ENCODE results near the gene SYNPO2.

DNA sequence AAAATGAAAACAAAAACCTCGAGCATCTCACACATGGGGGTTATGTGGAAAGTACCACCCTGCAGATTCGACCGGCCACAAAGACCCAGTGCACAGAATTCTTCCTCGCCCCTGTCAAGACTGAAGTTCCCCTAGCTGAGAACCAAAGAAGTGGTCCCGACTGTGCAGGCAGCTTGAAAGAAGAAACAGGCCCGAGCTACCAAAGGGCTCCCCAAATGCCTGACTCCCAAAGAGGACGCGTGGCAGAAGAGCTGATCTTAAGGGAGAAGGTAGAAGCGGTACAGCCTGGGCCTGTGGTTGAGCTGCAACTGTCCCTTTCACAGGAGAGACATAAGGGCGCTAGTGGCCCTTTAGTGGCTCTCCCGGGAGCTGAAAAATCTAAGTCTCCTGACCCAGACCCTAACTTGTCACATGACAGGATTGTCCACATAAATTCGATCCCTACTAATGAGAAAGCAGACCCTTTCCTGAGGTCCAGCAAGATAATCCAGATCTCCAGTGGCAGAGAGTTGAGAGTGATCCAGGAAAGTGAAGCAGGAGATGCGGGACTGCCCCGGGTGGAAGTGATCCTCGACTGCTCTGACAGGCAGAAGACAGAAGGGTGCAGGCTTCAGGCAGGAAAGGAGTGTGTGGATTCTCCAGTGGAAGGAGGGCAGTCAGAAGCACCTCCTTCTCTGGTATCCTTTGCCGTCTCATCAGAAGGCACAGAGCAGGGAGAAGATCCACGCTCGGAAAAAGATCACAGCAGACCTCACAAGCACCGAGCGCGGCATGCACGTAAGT is 138.2 kb downstream of the SYNPO2 start:
- TF ChIP-seq EZH2 (IDR thresholded peaks at IDR 0.05; ENCODE audit: borderline replicate concordance, control insufficient read depth, low read depth, low read length) (no peak), RFX5 (IDR thresholded peaks at IDR 0.05; ENCODE audit: low read depth, low read length) (no peak), USF2 (IDR thresholded peaks at IDR 0.05; ENCODE audit: borderline replicate concordance, low read depth, low read length) (no peak), NFYB (IDR thresholded peaks at IDR 0.05; ENCODE audit: insufficient read depth, low read depth, low read length) (no peak), BRCA1 (IDR thresholded peaks at IDR 0.05; ENCODE audit: low read depth, low read length) (no peak), TARDBP (IDR thresholded peaks at IDR 0.05; ENCODE audit: borderline replicate concordance) (no peak), SMC3 (IDR thresholded peaks at IDR 0.05; ENCODE audit: borderline replicate concordance, low read length) (no peak)
- TF ChIP-seq, protein P1, sequence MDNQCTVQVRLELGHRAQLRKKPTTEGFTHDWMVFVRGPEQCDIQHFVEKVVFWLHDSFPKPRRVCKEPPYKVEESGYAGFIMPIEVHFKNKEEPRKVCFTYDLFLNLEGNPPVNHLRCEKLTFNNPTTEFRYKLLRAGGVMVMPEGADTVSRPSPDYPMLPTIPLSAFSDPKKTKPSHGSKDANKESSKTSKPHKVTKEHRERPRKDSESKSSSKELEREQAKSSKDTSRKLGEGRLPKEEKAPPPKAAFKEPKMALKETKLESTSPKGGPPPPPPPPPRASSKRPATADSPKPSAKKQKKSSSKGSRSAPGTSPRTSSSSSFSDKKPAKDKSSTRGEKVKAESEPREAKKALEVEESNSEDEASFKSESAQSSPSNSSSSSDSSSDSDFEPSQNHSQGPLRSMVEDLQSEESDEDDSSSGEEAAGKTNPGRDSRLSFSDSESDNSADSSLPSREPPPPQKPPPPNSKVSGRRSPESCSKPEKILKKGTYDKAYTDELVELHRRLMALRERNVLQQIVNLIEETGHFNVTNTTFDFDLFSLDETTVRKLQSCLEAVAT (IDR thresholded peaks at IDR 0.05): no peak
- TF ChIP-seq, protein P2, sequence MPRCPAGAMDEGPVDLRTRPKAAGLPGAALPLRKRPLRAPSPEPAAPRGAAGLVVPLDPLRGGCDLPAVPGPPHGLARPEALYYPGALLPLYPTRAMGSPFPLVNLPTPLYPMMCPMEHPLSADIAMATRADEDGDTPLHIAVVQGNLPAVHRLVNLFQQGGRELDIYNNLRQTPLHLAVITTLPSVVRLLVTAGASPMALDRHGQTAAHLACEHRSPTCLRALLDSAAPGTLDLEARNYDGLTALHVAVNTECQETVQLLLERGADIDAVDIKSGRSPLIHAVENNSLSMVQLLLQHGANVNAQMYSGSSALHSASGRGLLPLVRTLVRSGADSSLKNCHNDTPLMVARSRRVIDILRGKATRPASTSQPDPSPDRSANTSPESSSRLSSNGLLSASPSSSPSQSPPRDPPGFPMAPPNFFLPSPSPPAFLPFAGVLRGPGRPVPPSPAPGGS (IDR thresholded peaks at IDR 0.05; ENCODE audit: borderline replicate concordance, insufficient read depth, low read depth, low read length, poor library complexity, severe bottlenecking): no peak
- TF ChIP-seq, protein P3, sequence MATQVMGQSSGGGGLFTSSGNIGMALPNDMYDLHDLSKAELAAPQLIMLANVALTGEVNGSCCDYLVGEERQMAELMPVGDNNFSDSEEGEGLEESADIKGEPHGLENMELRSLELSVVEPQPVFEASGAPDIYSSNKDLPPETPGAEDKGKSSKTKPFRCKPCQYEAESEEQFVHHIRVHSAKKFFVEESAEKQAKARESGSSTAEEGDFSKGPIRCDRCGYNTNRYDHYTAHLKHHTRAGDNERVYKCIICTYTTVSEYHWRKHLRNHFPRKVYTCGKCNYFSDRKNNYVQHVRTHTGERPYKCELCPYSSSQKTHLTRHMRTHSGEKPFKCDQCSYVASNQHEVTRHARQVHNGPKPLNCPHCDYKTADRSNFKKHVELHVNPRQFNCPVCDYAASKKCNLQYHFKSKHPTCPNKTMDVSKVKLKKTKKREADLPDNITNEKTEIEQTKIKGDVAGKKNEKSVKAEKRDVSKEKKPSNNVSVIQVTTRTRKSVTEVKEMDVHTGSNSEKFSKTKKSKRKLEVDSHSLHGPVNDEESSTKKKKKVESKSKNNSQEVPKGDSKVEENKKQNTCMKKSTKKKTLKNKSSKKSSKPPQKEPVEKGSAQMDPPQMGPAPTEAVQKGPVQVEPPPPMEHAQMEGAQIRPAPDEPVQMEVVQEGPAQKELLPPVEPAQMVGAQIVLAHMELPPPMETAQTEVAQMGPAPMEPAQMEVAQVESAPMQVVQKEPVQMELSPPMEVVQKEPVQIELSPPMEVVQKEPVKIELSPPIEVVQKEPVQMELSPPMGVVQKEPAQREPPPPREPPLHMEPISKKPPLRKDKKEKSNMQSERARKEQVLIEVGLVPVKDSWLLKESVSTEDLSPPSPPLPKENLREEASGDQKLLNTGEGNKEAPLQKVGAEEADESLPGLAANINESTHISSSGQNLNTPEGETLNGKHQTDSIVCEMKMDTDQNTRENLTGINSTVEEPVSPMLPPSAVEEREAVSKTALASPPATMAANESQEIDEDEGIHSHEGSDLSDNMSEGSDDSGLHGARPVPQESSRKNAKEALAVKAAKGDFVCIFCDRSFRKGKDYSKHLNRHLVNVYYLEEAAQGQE (IDR thresholded peaks at IDR 0.05; ENCODE audit: low read depth, low read length): no peak

Data from GM12878 (cell line).